ENCODE results near the gene VAT1L.

Gene VAT1L

DNA sequence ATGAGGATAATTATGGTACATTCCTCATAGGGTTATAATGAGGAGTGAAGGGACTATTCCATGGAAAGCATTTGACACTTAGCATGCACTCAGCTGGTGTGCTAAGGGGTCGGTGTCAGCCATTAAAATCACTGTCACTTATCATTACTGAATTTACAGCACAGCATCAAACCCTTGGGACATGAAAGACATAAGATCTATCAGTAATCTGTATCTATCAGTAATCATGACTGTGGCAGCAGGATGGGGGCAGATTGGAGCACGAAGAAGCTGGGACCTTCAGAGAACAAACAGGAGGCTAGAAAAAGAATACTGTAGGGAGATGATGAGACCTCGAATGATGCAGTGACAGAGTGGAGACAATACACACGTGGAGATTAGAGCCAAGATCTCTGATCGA lies 160.5 kb downstream of the VAT1L start:
- Histone ChIP-seq H3K27ac (ENCODE audit: insufficient read depth in 1 of 2, low read depth in 1 of 2, low read length in 2 of 2, poor library complexity in 1 of 2, severe bottlenecking in 2 of 2) (no peak overlapping the region), H3K4me3 (ENCODE audit: control insufficient read depth in 1 of 7, extremely low read depth in 1 of 7, insufficient read depth in 4 of 7, low read depth in 2 of 7, low read length in 6 of 7) (no peak overlapping the region), H3K36me3 (ENCODE audit: control insufficient read depth in 4 of 4, insufficient read depth in 4 of 4, low read length in 3 of 4) (no peaks in the 10 kb centered on the region), H3K9me3 (ENCODE audit: control extremely low read depth in 1 of 5, control insufficient read depth in 4 of 5, insufficient read depth in 2 of 5, low read depth in 1 of 5, low read length in 4 of 5) (no peaks in the 10 kb centered on the region), H3K27me3 (replicated peaks in 2 of 5; ENCODE audit: control insufficient read depth in 4 of 5, insufficient read depth in 5 of 5, low read length in 4 of 5) (peaks cover 0 to 1% (median 0%) of the 10 kb centered on the region in 5 experiments), H3K4me1 (ENCODE audit: control extremely low read depth in 1 of 4, control insufficient read depth in 4 of 4, insufficient read depth in 4 of 4, low read length in 3 of 4) (no peaks in the 10 kb centered on the region)
- 77% methylated on average over 4 of the region's 5 CpGs for WGBS (ENCODE audit: insufficient coverage)
- ChIA-PET CTCF (interaction anchor here (1.7 kb wide), 1 partner anchor 24 kb away, joined by 4 read pairs; no protein-coding TSS in a partner anchor), POLR2A (no interaction called here)
- DNase-seq, result no peak

DNA sequence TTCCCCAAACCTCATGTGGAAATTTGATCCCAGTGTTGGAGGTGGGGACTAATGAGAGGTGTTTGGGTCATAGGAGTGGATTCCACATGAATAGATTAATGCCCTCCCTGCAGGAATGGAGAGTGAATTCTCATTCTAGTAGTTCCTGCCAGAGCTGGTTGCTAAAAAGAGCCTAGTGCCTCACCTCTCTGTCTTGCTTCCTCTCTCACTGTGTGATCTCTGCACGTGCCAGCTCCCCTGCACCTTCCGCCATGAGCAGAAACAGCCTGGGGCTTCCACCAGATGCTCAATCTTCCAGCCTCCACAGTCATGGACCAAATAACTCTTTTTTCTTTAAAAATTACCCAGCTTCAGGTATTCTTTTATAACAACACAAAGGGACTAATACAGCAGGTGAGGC lies 161.1 kb downstream of the VAT1L start:
- Histone ChIP-seq H3K9me3 (ENCODE audit: control extremely low read depth in 1 of 5, control insufficient read depth in 4 of 5, insufficient read depth in 2 of 5, low read depth in 1 of 5, low read length in 4 of 5) (no peaks in the 10 kb centered on the region), H3K4me1 (ENCODE audit: control extremely low read depth in 1 of 4, control insufficient read depth in 4 of 4, insufficient read depth in 4 of 4, low read length in 3 of 4) (no peaks in the 10 kb centered on the region), H3K27me3 (replicated peaks in 2 of 5; ENCODE audit: control insufficient read depth in 4 of 5, insufficient read depth in 5 of 5, low read length in 4 of 5) (peaks cover 0 to 1% (median 0%) of the 10 kb centered on the region in 5 experiments), H3K4me3 (ENCODE audit: control insufficient read depth in 1 of 7, extremely low read depth in 1 of 7, insufficient read depth in 4 of 7, low read depth in 2 of 7, low read length in 6 of 7) (no peak overlapping the region), H3K27ac (ENCODE audit: insufficient read depth in 1 of 2, low read depth in 1 of 2, low read length in 2 of 2, poor library complexity in 1 of 2, severe bottlenecking in 2 of 2) (no peak overlapping the region), H3K36me3 (ENCODE audit: control insufficient read depth in 4 of 4, insufficient read depth in 4 of 4, low read length in 3 of 4) (no peaks in the 10 kb centered on the region)
- WGBS (ENCODE audit: insufficient coverage), result 77% methylated on average over 2 of the region's 2 CpGs
- ChIA-PET POLR2A (no interaction called here), CTCF (no interaction called here)
- no peak for DNase-seq

GRCh38 chr16:77951788-77952187 lies 163.4 kb downstream of the VAT1L start:
- Histone ChIP-seq H3K27me3 (replicated peaks in 2 of 5; ENCODE audit: control insufficient read depth in 4 of 5, insufficient read depth in 5 of 5, low read length in 4 of 5) (peaks cover 0 to 1% (median 0%) of the 10 kb centered on the region in 5 experiments), H3K9me3 (ENCODE audit: control extremely low read depth in 1 of 5, control insufficient read depth in 4 of 5, insufficient read depth in 2 of 5, low read depth in 1 of 5, low read length in 4 of 5) (no peaks in the 10 kb centered on the region), H3K27ac (ENCODE audit: insufficient read depth in 1 of 2, low read depth in 1 of 2, low read length in 2 of 2, poor library complexity in 1 of 2, severe bottlenecking in 2 of 2) (no peak overlapping the region), H3K4me1 (ENCODE audit: control extremely low read depth in 1 of 4, control insufficient read depth in 4 of 4, insufficient read depth in 4 of 4, low read length in 3 of 4) (no peaks in the 10 kb centered on the region), H3K36me3 (ENCODE audit: control insufficient read depth in 4 of 4, insufficient read depth in 4 of 4, low read length in 3 of 4) (no peaks in the 10 kb centered on the region), H3K4me3 (ENCODE audit: control insufficient read depth in 1 of 7, extremely low read depth in 1 of 7, insufficient read depth in 4 of 7, low read depth in 2 of 7, low read length in 6 of 7) (no peak overlapping the region)
- CTCF ChIA-PET, result interaction anchor here (0.9 to 1.1 kb wide), 3 partner anchors 10 to 20 kb away, joined by 3 read pairs; no protein-coding TSS in a partner anchor
- 0% methylated on average over 1 of the region's 2 CpGs for WGBS (ENCODE audit: insufficient coverage)
- DNase-seq, result peak; percentile 29 to 40 (median 39)
- POLR2A ChIA-PET, result no interaction called here

- 80% methylated on average over 8 of the region's 8 CpGs for WGBS (ENCODE audit: insufficient coverage)
- Histone ChIP-seq H3K4me3 (ENCODE audit: control insufficient read depth in 1 of 7, extremely low read depth in 1 of 7, insufficient read depth in 4 of 7, low read depth in 2 of 7, low read length in 6 of 7) (no peak overlapping the region), H3K9me3 (ENCODE audit: control extremely low read depth in 1 of 5, control insufficient read depth in 4 of 5, insufficient read depth in 2 of 5, low read depth in 1 of 5, low read length in 4 of 5) (no peaks in the 10 kb centered on the region), H3K36me3 (ENCODE audit: control insufficient read depth in 4 of 4, insufficient read depth in 4 of 4, low read length in 3 of 4) (no peaks in the 10 kb centered on the region), H3K27me3 (replicated peaks in 2 of 5; ENCODE audit: control insufficient read depth in 4 of 5, insufficient read depth in 5 of 5, low read length in 4 of 5) (peaks cover 0 to 13% (median 3%) of the 10 kb centered on the region in 5 experiments), H3K4me1 (ENCODE audit: control extremely low read depth in 1 of 4, control insufficient read depth in 4 of 4, insufficient read depth in 4 of 4, low read length in 3 of 4) (no peaks in the 10 kb centered on the region), H3K27ac (ENCODE audit: insufficient read depth in 1 of 2, low read depth in 1 of 2, low read length in 2 of 2, poor library complexity in 1 of 2, severe bottlenecking in 2 of 2) (no peak overlapping the region)
- ChIA-PET POLR2A (no interaction called here), CTCF (no interaction called here)
- no peak for DNase-seq
Measured at GRCh38 chr16:77955127-77955526, 166.8 kb downstream of the VAT1L start.

GRCh38 chr16:77956231-77956630 lies 167.9 kb downstream of the VAT1L start:
- DNase-seq, result no peak
- ChIA-PET POLR2A (no interaction called here), CTCF (interaction anchor here (1.5 kb wide), 1 partner anchor 12 kb away, joined by 4 read pairs; no protein-coding TSS in a partner anchor)
- no peak overlapping the region for H3K27ac ChIP-seq (ENCODE audit: insufficient read depth in 1 of 2, low read depth in 1 of 2, low read length in 2 of 2, poor library complexity in 1 of 2, severe bottlenecking in 2 of 2)
- WGBS (ENCODE audit: insufficient coverage), result 97% methylated on average over 3 of the region's 4 CpGs
- H3K27me3 ChIP-seq (replicated peaks in 2 of 5; ENCODE audit: control insufficient read depth in 4 of 5, insufficient read depth in 5 of 5, low read length in 4 of 5), result peaks cover 0 to 19% (median 3%) of the 10 kb centered on the region in 5 experiments
- H3K9me3 ChIP-seq (ENCODE audit: control extremely low read depth in 1 of 5, control insufficient read depth in 4 of 5, insufficient read depth in 2 of 5, low read depth in 1 of 5, low read length in 4 of 5), result no peaks in the 10 kb centered on the region
- H3K4me1 ChIP-seq (ENCODE audit: control extremely low read depth in 1 of 4, control insufficient read depth in 4 of 4, insufficient read depth in 4 of 4, low read length in 3 of 4), result no peaks in the 10 kb centered on the region
- no peaks in the 10 kb centered on the region for H3K36me3 ChIP-seq (ENCODE audit: control insufficient read depth in 4 of 4, insufficient read depth in 4 of 4, low read length in 3 of 4)
- H3K4me3 ChIP-seq (ENCODE audit: control insufficient read depth in 1 of 7, extremely low read depth in 1 of 7, insufficient read depth in 4 of 7, low read depth in 2 of 7, low read length in 6 of 7), result no peak overlapping the region

DNA sequence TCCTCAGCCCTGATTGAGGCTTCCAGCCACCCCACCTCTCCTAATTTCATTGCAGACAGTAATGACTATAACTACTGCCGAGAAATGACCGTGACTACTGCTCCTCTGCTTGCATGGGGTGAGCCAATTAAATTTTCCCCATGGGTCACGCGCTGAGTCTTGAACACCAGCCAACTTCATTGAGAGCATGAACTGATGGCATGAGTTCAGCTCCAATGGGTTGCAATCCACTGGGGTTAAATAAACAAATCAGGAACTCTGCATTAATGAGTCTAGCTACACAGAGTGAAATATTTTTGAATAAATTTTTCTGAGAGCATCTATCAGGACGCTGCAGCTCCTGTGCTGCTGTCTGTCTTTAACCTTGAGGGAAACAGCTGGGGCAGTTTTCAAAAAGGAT lies 172.4 kb downstream of the VAT1L start:
- CTCF ChIA-PET, result interaction anchor here (0.8 to 1.7 kb wide), 4 partner anchors 11 to 286 kb away, joined by 3 to 4 read pairs (median 3); no protein-coding TSS in a partner anchor
- POLR2A ChIA-PET, result no interaction called here
- no peak overlapping the region for H3K4me3 ChIP-seq (ENCODE audit: control insufficient read depth in 1 of 7, extremely low read depth in 1 of 7, insufficient read depth in 4 of 7, low read depth in 2 of 7, low read length in 6 of 7)
- no peaks in the 10 kb centered on the region for H3K9me3 ChIP-seq (ENCODE audit: control extremely low read depth in 1 of 5, control insufficient read depth in 4 of 5, insufficient read depth in 2 of 5, low read depth in 1 of 5, low read length in 4 of 5)
- H3K36me3 ChIP-seq (ENCODE audit: control insufficient read depth in 4 of 4, insufficient read depth in 4 of 4, low read length in 3 of 4), result no peaks in the 10 kb centered on the region
- peaks cover 0 to 44% (median 6%) of the 10 kb centered on the region in 5 experiments for H3K27me3 ChIP-seq (replicated peaks in 2 of 5; ENCODE audit: control insufficient read depth in 4 of 5, insufficient read depth in 5 of 5, low read length in 4 of 5)
- H3K27ac ChIP-seq (ENCODE audit: insufficient read depth in 1 of 2, low read depth in 1 of 2, low read length in 2 of 2, poor library complexity in 1 of 2, severe bottlenecking in 2 of 2), result no peak overlapping the region
- no peaks in the 10 kb centered on the region for H3K4me1 ChIP-seq (ENCODE audit: control extremely low read depth in 1 of 4, control insufficient read depth in 4 of 4, insufficient read depth in 4 of 4, low read length in 3 of 4)
- WGBS (ENCODE audit: insufficient coverage), result 75% methylated on average over 5 of the region's 5 CpGs
- no peak for DNase-seq

- WGBS (ENCODE audit: insufficient coverage), result 86% methylated on average over 1 of the region's 3 CpGs
- no peaks in the 10 kb centered on the region for H3K9me3 ChIP-seq (ENCODE audit: control extremely low read depth in 1 of 5, control insufficient read depth in 4 of 5, insufficient read depth in 2 of 5, low read depth in 1 of 5, low read length in 4 of 5)
- no peak overlapping the region for H3K4me3 ChIP-seq (ENCODE audit: control insufficient read depth in 1 of 7, extremely low read depth in 1 of 7, insufficient read depth in 4 of 7, low read depth in 2 of 7, low read length in 6 of 7)
- peaks cover 0 to 50% (median 10%) of the 10 kb centered on the region in 5 experiments for H3K27me3 ChIP-seq (replicated peaks in 2 of 5; ENCODE audit: control insufficient read depth in 4 of 5, insufficient read depth in 5 of 5, low read length in 4 of 5)
- no peak overlapping the region for H3K27ac ChIP-seq (ENCODE audit: insufficient read depth in 1 of 2, low read depth in 1 of 2, low read length in 2 of 2, poor library complexity in 1 of 2, severe bottlenecking in 2 of 2)
- ChIA-PET POLR2A (no interaction called here), CTCF (interaction anchor here (1.4 kb wide), 1 partner anchor 287 kb away, joined by 3 read pairs; no protein-coding TSS in a partner anchor)
- H3K36me3 ChIP-seq (ENCODE audit: control insufficient read depth in 4 of 4, insufficient read depth in 4 of 4, low read length in 3 of 4), result no peaks in the 10 kb centered on the region
- no peak for DNase-seq
- no peaks in the 10 kb centered on the region for H3K4me1 ChIP-seq (ENCODE audit: control extremely low read depth in 1 of 4, control insufficient read depth in 4 of 4, insufficient read depth in 4 of 4, low read length in 3 of 4)
Measured at GRCh38 chr16:77961814-77962213, 173.4 kb downstream of the VAT1L start.
